ENCODE measurements around the gene ZNF540.
"Not testable (repeated sequence)": the region's sequence is repeated elsewhere in the genome, so short reads cannot be mapped to it uniquely, and the experiment has no call there.

ZNF540 gene

GRCh38 chr19:37655301-37655688 lies 60.6 kb downstream of the ZNF540 start, which contains the start of gene ZFP30:
TSS of gene ZFP30 (minus strand) at chr19:37655465. CDS start at chr19:37647822, 7,643 bp downstream.
- peaks cover 5% of the 10 kb centered on the region for H3K4me1 ChIP-seq (ENCODE audit: insufficient read depth, low read length)
- H3K9me3 ChIP-seq (ENCODE audit: low read length): peaks cover 4% of the 10 kb centered on the region
- no peaks in the 10 kb centered on the region for H3K27me3 ChIP-seq (ENCODE audit: insufficient read depth, low read length)
- H3K4me3 ChIP-seq (ENCODE audit: low read length): peak within 1 kb of the TSS; percentile 77
- H2AFZ ChIP-seq (ENCODE audit: low read depth, low read length): peak within 1 kb of the TSS; percentile 82
- no peaks in the 10 kb centered on the region for H3K36me3 ChIP-seq (ENCODE audit: insufficient read depth, low read length)

- Histone ChIP-seq H3K4me3 (ENCODE audit: low read length) (peak overlapping the region; percentile 77), H3K4me1 (ENCODE audit: insufficient read depth, low read length) (peaks cover 5% of the 10 kb centered on the region), H3K36me3 (ENCODE audit: insufficient read depth, low read length) (no peaks in the 10 kb centered on the region), H3K9me3 (ENCODE audit: low read length) (peaks cover 8% of the 10 kb centered on the region), H3K27me3 (ENCODE audit: insufficient read depth, low read length) (no peaks in the 10 kb centered on the region), H2AFZ (ENCODE audit: low read depth, low read length) (peak overlapping the region; percentile 82)
These were observed 61.2 kb downstream of the ZNF540 start for GRCh38 chr19:37655689-37656371.

DNA sequence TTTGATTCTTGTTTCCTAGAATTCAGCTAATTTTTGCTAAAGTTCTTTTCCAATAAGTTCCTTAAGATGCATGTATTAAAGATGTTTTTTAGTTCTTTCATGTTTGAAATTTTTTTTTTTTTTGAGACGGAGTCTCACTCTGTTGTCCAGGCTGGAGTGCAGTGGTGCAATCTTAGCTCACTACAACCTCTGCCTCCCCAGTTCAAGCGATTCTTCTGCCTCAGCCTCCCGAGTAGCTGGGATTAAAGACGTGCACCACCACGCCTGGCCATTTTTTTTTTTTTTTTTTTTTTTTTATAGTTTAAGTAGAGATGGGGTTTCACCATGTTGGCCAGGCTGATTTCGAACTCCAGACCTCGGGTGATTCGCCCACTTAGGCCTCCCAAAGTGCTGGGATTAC lies 62.5 kb downstream of the ZNF540 start:
- not testable (repeated sequence) for H3K36me3 ChIP-seq (ENCODE audit: insufficient read depth, low read length); H3K4me1 ChIP-seq (ENCODE audit: insufficient read depth, low read length); H3K9me3 ChIP-seq (ENCODE audit: low read length); H3K4me3 ChIP-seq (ENCODE audit: low read length); H3K27me3 ChIP-seq (ENCODE audit: insufficient read depth, low read length); H2AFZ ChIP-seq (ENCODE audit: low read depth, low read length)
